Lower lobe of right lung (tissue), 2 donors: ENCODE results near the gene SSH2. TPM values are rescaled to one million over a fixed set of nuclear protein-coding genes. Genes with fewer than 3 reads are reported as not detected.
A peak's percentile ranks its signal among the peaks of the same experiment; 100 is the strongest.

Source experiments
- ATAC-seq, 2 donors: fragments of 200-7000 bp; cut with Tn5 transposase; one replicate each; pipeline ENCODE4 v1.9.1; 2020 to 2022; ENCODE audit warnings: mild to moderate bottlenecking in 2 of 2, moderate library complexity in 2 of 2
- DNase-seq: peaks from one replicate; pipeline ENCODE4 v3.0.0-alpha.2; 2020
- H3K27ac ChIP-seq: fragments of 200-600 bp; one replicate; pipeline ENCODE4 v1.8.0; 2022
- H3K27me3 ChIP-seq: fragments of 200-600 bp; one replicate; pipeline ENCODE4 v1.8.0; 2022; ENCODE audit warnings: low read depth
- H3K36me3 ChIP-seq: fragments of 200-600 bp; one replicate; pipeline ENCODE4 v1.8.0; 2022; ENCODE audit warnings: mild to moderate bottlenecking
- H3K4me1 ChIP-seq: fragments of 200-600 bp; one replicate; pipeline ENCODE4 v1.8.0; 2022
- H3K4me3 ChIP-seq: fragments of 200-600 bp; one replicate; pipeline ENCODE4 v1.8.0; 2022; ENCODE audit warnings: mild to moderate bottlenecking
- H3K9me3 ChIP-seq: fragments of 200-600 bp; one replicate; pipeline ENCODE4 v1.8.0; 2022
- CTCF ChIP-seq: fragments of 200-600 bp; IDR thresholded peaks from one replicate; pipeline ENCODE4 v1.8.0; 2022; ENCODE audit warnings: antibody characterized with exemption, mild to moderate bottlenecking
- intact Hi-C: fragments of 100-400 bp; cut with DNase I; formaldehyde crosslinking; loops from one replicate; pipeline ENCODE4 v1.11.0; 2022
- total RNA-seq: library from RNA; stranded (reverse); fragmentation: NEBNext Ultra II Directional; extraction: Animal tissue kit (Norgen Biotek cat#: 25700); gene quantifications from one replicate; pipeline ENCODE4 v1.2.1, GENCODE V29; 2021
- donor health status: DM: no; HTN: yes; CAD: no; lungs with severe emphysema.

The SSH2 gene
- total RNA-seq, 1 donor from 2014 or later = 105 TPM

GRCh38 chr17:29649359-29649758 is 280.7 kb downstream of the SSH2 start:
- H3K9me3 ChIP-seq = no peaks in the 10 kb centered on the region
- H3K36me3 ChIP-seq = peaks cover 56% of the 10 kb centered on the region
- TF ChIP-seq CTCF = no peak
- peaks cover 25% of the 10 kb centered on the region for H3K4me1 ChIP-seq
- H3K27ac ChIP-seq = no peak overlapping the region
- intact Hi-C loops = no loop called here
- no peak overlapping the region for H3K4me3 ChIP-seq
- ATAC-seq = no peak
- no peak for DNase-seq
- no peaks in the 10 kb centered on the region for H3K27me3 ChIP-seq

GRCh38 chr17:29648005-29648404 is 282.0 kb downstream of the SSH2 start:
- Histone ChIP-seq H3K27me3 (no peaks in the 10 kb centered on the region), H3K9me3 (no peaks in the 10 kb centered on the region), H3K27ac (no peak overlapping the region), H3K4me1 (peaks cover 33% of the 10 kb centered on the region), H3K4me3 (no peak overlapping the region), H3K36me3 (peaks cover 50% of the 10 kb centered on the region)
- DNase-seq (no peak), ATAC-seq (no peak)
- no peak for TF ChIP-seq CTCF
- intact Hi-C loops = no loop called here

- no peaks in the 10 kb centered on the region for H3K27me3 ChIP-seq
- no peak for TF ChIP-seq CTCF
- ATAC-seq (peak; percentile 75 to 84), DNase-seq (peak; percentile 66)
- H3K9me3 ChIP-seq = no peaks in the 10 kb centered on the region
- H3K4me1 ChIP-seq = peaks cover 55% of the 10 kb centered on the region
- no peak overlapping the region for H3K4me3 ChIP-seq
- H3K27ac ChIP-seq = peak overlapping the region; percentile 73
- peaks cover 41% of the 10 kb centered on the region for H3K36me3 ChIP-seq
- intact Hi-C loops = no loop called here
Measured at GRCh38 chr17:29645515-29646051, 284.4 kb downstream of the SSH2 start.

GRCh38 chr17:29643817-29644160 is 286.2 kb downstream of the SSH2 start:
- no peak for DNase-seq
- no peak for TF ChIP-seq CTCF
- intact Hi-C loops = no loop called here
- peaks cover 73% of the 10 kb centered on the region for H3K4me1 ChIP-seq
- H3K9me3 ChIP-seq = no peaks in the 10 kb centered on the region
- H3K4me3 ChIP-seq = no peak overlapping the region
- H3K36me3 ChIP-seq = peaks cover 23% of the 10 kb centered on the region
- H3K27me3 ChIP-seq = no peaks in the 10 kb centered on the region
- no peak for ATAC-seq
- peak overlapping the region; percentile 73 for H3K27ac ChIP-seq

GRCh38 chr17:29642171-29642611 is 287.8 kb downstream of the SSH2 start:
- TF ChIP-seq CTCF = no peak
- intact Hi-C loops = no loop called here
- Histone ChIP-seq H3K27ac (peak overlapping the region; percentile 73), H3K4me3 (no peak overlapping the region), H3K36me3 (peaks cover 12% of the 10 kb centered on the region), H3K27me3 (no peaks in the 10 kb centered on the region), H3K4me1 (peaks cover 74% of the 10 kb centered on the region), H3K9me3 (no peaks in the 10 kb centered on the region)
- ATAC-seq (no peak), DNase-seq (no peak)
